ENCODE data around the gene H6PD. TPM values are rescaled to one million over a fixed set of nuclear protein-coding genes. Genes with fewer than 3 reads are reported as not detected.

Gene H6PD
- total and polyA plus RNA-seq, 4 donors = 21.5 to 59.8 (median 32.9) TPM

DNA sequence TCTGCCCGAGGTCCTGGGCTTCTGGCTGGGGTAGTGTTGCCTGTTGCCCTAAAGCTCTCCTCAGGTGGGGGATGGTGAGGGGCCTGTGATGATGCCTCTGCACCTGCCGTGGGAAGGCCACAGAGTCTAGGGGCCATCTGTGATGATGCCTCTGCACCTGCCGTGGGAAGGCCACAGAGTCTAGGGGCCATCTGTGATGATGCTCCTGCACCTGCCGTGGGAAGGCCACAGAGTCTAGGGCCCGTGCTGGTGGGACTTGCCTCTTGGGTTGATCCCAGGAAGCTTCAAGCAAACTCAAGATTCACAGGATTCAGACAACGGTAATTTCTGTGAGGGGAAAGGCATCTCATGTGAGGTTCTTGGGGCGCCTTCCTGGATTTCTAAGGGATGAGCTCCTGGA is 75.4 kb downstream of the H6PD start:
- H3K9ac ChIP-seq (ENCODE audit: insufficient read depth in 1 of 2, low read length in 2 of 2) = no peak overlapping the region
- ATAC-seq (ENCODE audit: insufficient read depth, low FRiP score) (no peak), DNase-seq (no peak)
- H3K27me3 ChIP-seq (ENCODE audit: control insufficient read depth in 3 of 3, insufficient read depth in 3 of 3, low read length in 2 of 3) = no peaks in the 10 kb centered on the region
- H3K36me3 ChIP-seq (ENCODE audit: control insufficient read depth in 4 of 4, insufficient read depth in 4 of 4, low read length in 4 of 4) = peaks cover 0 to 4% (median 0%) of the 10 kb centered on the region in 4 donors
- H3K9me3 ChIP-seq (ENCODE audit: control insufficient read depth in 4 of 4, insufficient read depth in 3 of 4, low read length in 3 of 4) = no peaks in the 10 kb centered on the region
- no peak overlapping the region for H3K27ac ChIP-seq (ENCODE audit: low read depth in 1 of 2, low read length in 1 of 2)
- TF ChIP-seq, protein P1, sequence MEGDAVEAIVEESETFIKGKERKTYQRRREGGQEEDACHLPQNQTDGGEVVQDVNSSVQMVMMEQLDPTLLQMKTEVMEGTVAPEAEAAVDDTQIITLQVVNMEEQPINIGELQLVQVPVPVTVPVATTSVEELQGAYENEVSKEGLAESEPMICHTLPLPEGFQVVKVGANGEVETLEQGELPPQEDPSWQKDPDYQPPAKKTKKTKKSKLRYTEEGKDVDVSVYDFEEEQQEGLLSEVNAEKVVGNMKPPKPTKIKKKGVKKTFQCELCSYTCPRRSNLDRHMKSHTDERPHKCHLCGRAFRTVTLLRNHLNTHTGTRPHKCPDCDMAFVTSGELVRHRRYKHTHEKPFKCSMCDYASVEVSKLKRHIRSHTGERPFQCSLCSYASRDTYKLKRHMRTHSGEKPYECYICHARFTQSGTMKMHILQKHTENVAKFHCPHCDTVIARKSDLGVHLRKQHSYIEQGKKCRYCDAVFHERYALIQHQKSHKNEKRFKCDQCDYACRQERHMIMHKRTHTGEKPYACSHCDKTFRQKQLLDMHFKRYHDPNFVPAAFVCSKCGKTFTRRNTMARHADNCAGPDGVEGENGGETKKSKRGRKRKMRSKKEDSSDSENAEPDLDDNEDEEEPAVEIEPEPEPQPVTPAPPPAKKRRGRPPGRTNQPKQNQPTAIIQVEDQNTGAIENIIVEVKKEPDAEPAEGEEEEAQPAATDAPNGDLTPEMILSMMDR (IDR thresholded peaks at IDR 0.05; ENCODE audit: control extremely low read depth, extremely low read depth) = no peak
- WGBS, 2 donors = 88 to 94% methylated on average over 7 of the region's 7 CpGs
- peaks cover 0 to 5% (median 0%) of the 10 kb centered on the region in 5 donors for H3K4me1 ChIP-seq (ENCODE audit: control insufficient read depth in 5 of 5, insufficient read depth in 5 of 5, low read length in 5 of 5)
- H3K4me3 ChIP-seq = no peak overlapping the region

DNA sequence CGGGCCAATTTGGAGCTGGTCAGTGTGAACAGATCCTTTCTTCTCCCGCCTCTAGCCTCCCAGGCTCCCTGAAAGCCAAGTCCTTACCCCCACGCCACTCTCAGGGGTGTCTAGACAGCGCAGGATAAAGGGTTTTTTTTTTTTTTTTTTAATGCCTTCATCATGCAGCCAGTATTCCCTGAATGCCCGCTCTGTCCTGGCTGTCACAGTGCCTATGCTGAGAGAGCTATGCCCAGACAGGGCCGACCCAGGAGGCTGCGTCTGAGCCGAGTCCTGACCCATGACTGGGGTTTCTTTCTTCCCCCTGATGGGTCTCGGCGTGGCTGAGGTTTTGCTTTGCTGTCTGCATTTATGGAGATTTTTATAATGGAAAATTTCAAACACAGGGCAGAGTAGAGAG is 76.5 kb downstream of the H6PD start:
- peaks cover 0 to 4% (median 0%) of the 10 kb centered on the region in 4 donors for H3K36me3 ChIP-seq (ENCODE audit: control insufficient read depth in 4 of 4, insufficient read depth in 4 of 4, low read length in 4 of 4)
- no peak overlapping the region for H3K27ac ChIP-seq (ENCODE audit: low read depth in 1 of 2, low read length in 1 of 2)
- ATAC-seq (ENCODE audit: insufficient read depth, low FRiP score) (no peak), DNase-seq (no peak)
- no peaks in the 10 kb centered on the region for H3K27me3 ChIP-seq (ENCODE audit: control insufficient read depth in 3 of 3, insufficient read depth in 3 of 3, low read length in 2 of 3)
- no peak overlapping the region for H3K9ac ChIP-seq (ENCODE audit: insufficient read depth in 1 of 2, low read length in 2 of 2)
- 90 to 92% methylated on average over 10 of the region's 10 CpGs for WGBS, 2 donors
- TF ChIP-seq, protein P1 (IDR thresholded peaks at IDR 0.05; ENCODE audit: control extremely low read depth, extremely low read depth) = no peak
- no peak overlapping the region for H3K4me3 ChIP-seq
- peaks cover 0 to 9% (median 0%) of the 10 kb centered on the region in 5 donors for H3K4me1 ChIP-seq (ENCODE audit: control insufficient read depth in 5 of 5, insufficient read depth in 5 of 5, low read length in 5 of 5)
- no peaks in the 10 kb centered on the region for H3K9me3 ChIP-seq (ENCODE audit: control insufficient read depth in 4 of 4, insufficient read depth in 3 of 4, low read length in 3 of 4)

DNA sequence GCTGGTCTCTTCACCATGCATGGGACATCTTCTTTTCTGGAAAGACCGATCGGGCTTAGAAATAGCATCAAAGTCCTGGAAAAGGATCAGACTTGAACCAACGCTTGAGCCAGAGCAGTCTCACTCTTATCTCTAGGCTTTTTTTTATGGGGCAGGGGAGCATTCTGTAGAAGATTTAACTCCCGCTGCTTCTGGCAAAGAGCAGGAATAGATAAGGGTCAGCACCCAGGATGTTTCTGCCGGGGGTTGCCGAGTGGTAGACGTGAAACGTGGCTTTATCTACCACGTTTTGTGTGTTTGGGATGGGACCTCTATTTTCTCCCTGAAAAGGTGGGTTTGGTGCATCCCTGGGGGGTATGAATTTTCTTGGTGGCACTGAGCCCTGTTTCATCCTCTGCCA is 76.9 kb downstream of the H6PD start:
- Histone ChIP-seq H3K9ac (ENCODE audit: insufficient read depth in 1 of 2, low read length in 2 of 2) (no peak overlapping the region), H3K36me3 (ENCODE audit: control insufficient read depth in 4 of 4, insufficient read depth in 4 of 4, low read length in 4 of 4) (peaks cover 0 to 4% (median 0%) of the 10 kb centered on the region in 4 donors), H3K4me3 (no peak overlapping the region), H3K9me3 (ENCODE audit: control insufficient read depth in 4 of 4, insufficient read depth in 3 of 4, low read length in 3 of 4) (no peaks in the 10 kb centered on the region), H3K4me1 (ENCODE audit: control insufficient read depth in 5 of 5, insufficient read depth in 5 of 5, low read length in 5 of 5) (peaks cover 0 to 9% (median 0%) of the 10 kb centered on the region in 5 donors), H3K27ac (ENCODE audit: low read depth in 1 of 2, low read length in 1 of 2) (no peak overlapping the region), H3K27me3 (ENCODE audit: control insufficient read depth in 3 of 3, insufficient read depth in 3 of 3, low read length in 2 of 3) (no peaks in the 10 kb centered on the region)
- TF ChIP-seq, protein P1 (IDR thresholded peaks at IDR 0.05; ENCODE audit: control extremely low read depth, extremely low read depth) = no peak
- WGBS, 2 donors = 80 to 91% methylated on average over 9 of the region's 9 CpGs
- ATAC-seq (ENCODE audit: insufficient read depth, low FRiP score) (no peak), DNase-seq (no peak)

DNA sequence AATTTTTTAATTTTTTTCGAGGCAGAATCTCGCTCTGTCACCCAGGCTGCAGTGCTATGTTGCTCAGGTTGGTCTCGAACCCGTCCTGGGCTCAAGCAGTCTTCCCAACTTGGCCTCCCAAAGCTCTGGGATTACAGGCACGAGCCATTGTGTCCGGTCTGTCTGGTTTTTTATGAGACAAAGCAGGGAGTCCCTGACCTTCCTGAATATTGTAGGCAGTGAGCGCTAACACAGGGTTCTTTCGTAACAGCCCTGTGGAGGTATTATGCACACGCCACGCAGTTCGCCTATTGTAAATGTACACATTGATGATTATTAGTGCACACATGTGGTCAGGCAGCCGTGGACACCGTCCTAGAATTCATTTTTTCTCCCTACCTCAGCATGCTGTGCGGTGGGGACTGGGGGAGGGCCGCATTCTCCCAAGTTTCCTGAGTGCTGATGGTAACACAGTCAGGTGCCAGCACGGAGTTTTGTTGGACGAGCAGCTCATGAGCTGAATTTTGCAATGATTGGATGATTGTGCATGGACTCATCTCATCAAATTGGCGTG is 77.7 kb downstream of the H6PD start:
- DNase-seq (no peak), ATAC-seq (ENCODE audit: insufficient read depth, low FRiP score) (no peak)
- Histone ChIP-seq H3K36me3 (ENCODE audit: control insufficient read depth in 4 of 4, insufficient read depth in 4 of 4, low read length in 4 of 4) (peaks cover 0 to 4% (median 0%) of the 10 kb centered on the region in 4 donors), H3K4me1 (ENCODE audit: control insufficient read depth in 5 of 5, insufficient read depth in 5 of 5, low read length in 5 of 5) (peaks cover 0 to 11% (median 0%) of the 10 kb centered on the region in 5 donors), H3K9ac (ENCODE audit: insufficient read depth in 1 of 2, low read length in 2 of 2) (no peak overlapping the region), H3K9me3 (ENCODE audit: control insufficient read depth in 4 of 4, insufficient read depth in 3 of 4, low read length in 3 of 4) (no peaks in the 10 kb centered on the region), H3K27me3 (ENCODE audit: control insufficient read depth in 3 of 3, insufficient read depth in 3 of 3, low read length in 2 of 3) (no peaks in the 10 kb centered on the region), H3K27ac (ENCODE audit: low read depth in 1 of 2, low read length in 1 of 2) (no peak overlapping the region), H3K4me3 (no peak overlapping the region)
- TF ChIP-seq, protein P1 (IDR thresholded peaks at IDR 0.05; ENCODE audit: control extremely low read depth, extremely low read depth) = no peak
- WGBS, 2 donors = 87 to 90% methylated on average over 18 of the region's 18 CpGs

Data from lung (tissue), 12 donors.